Panc1 (cell line): Measurements from ENCODE around the gene MFAP3. TPM values are rescaled to one million over a fixed set of nuclear protein-coding genes. Genes with fewer than 3 reads are reported as not detected.

ENCODE experiments used
- ATAC-seq: fragments of 200-7000 bp; cut with Tn5 transposase; 2 replicates; pipeline ENCODE4 v1.9.1; 2020; ENCODE audit warnings: mild to moderate bottlenecking, moderate library complexity
- BruUV-seq: library from RNA; stranded (reverse); fragments of 400-500 nt; replicated peaks from 2 replicates; lab custom pipeline; 2021; lab: Mats Ljungman, UMichigan
- CTCF ChIA-PET: fragments of 300-600 bp; sonication (Branson Sonifier 250); formaldehyde crosslinking; loops from one replicate; lab custom pipeline; 2022; ENCODE audit warnings: antibody characterized with exemption; lab: Charles Lee
- POLR2A ChIA-PET: fragments of 300-600 bp; sonication (Branson Sonifier 250); formaldehyde crosslinking; loops from one replicate; lab custom pipeline; 2022; ENCODE audit warnings: antibody characterized with exemption; lab: Charles Lee
- DNase-seq: peaks from one replicate; pipeline ENCODE4 v3.0.0-alpha.2; 2010; ENCODE audit warnings: low read depth, low spot score
- H3K27ac ChIP-seq: 2 replicates; pipeline ENCODE4 v1.5.1; 2011; ENCODE audit warnings: mild to moderate bottlenecking, low read length, inconsistent platforms
- H3K27me3 ChIP-seq: fragments of 200-500 bp; sonication (Bioruptor generic); 2 replicates; pipeline ENCODE4 v1.6.0; 2014; ENCODE audit warnings: low read length, inconsistent platforms; ENCODE audit not compliant: control insufficient read depth, insufficient read depth
- H3K36me3 ChIP-seq: fragments of 200-500 bp; sonication (Bioruptor generic); 2 replicates; pipeline ENCODE4 v1.5.1; 2014; ENCODE audit warnings: inconsistent platforms, mild to moderate bottlenecking, low read length, moderate library complexity; ENCODE audit not compliant: control insufficient read depth, insufficient read depth
- H3K4me1 ChIP-seq: 2 replicates; pipeline ENCODE4 v1.5.1; 2011; ENCODE audit warnings: inconsistent platforms, mild to moderate bottlenecking, low read length, moderate library complexity; ENCODE audit not compliant: control insufficient read depth, insufficient read depth
- H3K4me3 ChIP-seq, 2 experiments: 2 replicates each; pipeline ENCODE4 v1.5.1; 2011 to 2012; ENCODE audit warnings: low read depth in 2 of 2, low read length in 2 of 2, mild to moderate bottlenecking in 2 of 2, inconsistent platforms in 1 of 2, moderate library complexity in 1 of 2
- H3K9me3 ChIP-seq: fragments of 200-500 bp; sonication (Bioruptor generic); 2 replicates; pipeline ENCODE4 v1.5.1; 2014; ENCODE audit warnings: low read depth, mild to moderate bottlenecking, inconsistent platforms, low read length, moderate library complexity; ENCODE audit not compliant: control insufficient read depth, insufficient read depth
- POLR2AphosphoS5 ChIP-seq: IDR thresholded peaks from 2 replicates; pipeline ENCODE4 v1.6.1; 2012; ENCODE audit warnings: mild to moderate bottlenecking, low read depth, low read length, moderate library complexity
- REST ChIP-seq, 2 experiments: IDR thresholded peaks; 2 replicates each; pipeline ENCODE4 v1.6.1; 2011 to 2012; ENCODE audit warnings: low read depth in 2 of 2, control low read depth in 1 of 2, low read length in 1 of 2, mild to moderate bottlenecking in 1 of 2, moderate library complexity in 1 of 2; ENCODE audit not compliant: insufficient read depth in 1 of 2
- SIN3A ChIP-seq: IDR thresholded peaks from 2 replicates; pipeline ENCODE4 v1.6.1; 2012; ENCODE audit warnings: low read depth, mild to moderate bottlenecking, low read length, moderate library complexity, borderline replicate concordance; ENCODE audit not compliant: insufficient read depth
- TCF7L2 ChIP-seq: IDR thresholded peaks from 2 replicates; pipeline ENCODE4 v1.6.1; 2011; ENCODE audit warnings: mild to moderate bottlenecking, low read depth, low read length, inconsistent platforms
- in situ Hi-C: cut with HindIII; loops from 2 replicates; pipeline ENCODE4 v1.10.0; 2016; ENCODE audit warnings: low sequenced_read_pairs, low pct_unique_long_range_greater_than_20kb
- intact Hi-C: fragments of 100-400 bp; cut with micrococcal nuclease; formaldehyde crosslinking; loops from one replicate; pipeline ENCODE4 v1.10.0; 2022; ENCODE audit not compliant: unreplicated experiment
- total RNA-seq: library from RNA; stranded (reverse); gene quantifications from one replicate; pipeline ENCODE4 v1.2.1, GENCODE V29; 2021; ENCODE audit not compliant: unreplicated experiment
- TF ChIP-seq, protein P1 (sequence below): fragments of 450-650 bp; IDR thresholded peaks from 2 replicates; pipeline ENCODE4 v1.5.1; 2017; ENCODE audit warnings: mild to moderate bottlenecking

The MFAP3 gene
- total RNA-seq, 1 experiment from 2014 or later: 24.2 TPM

- intact Hi-C loops: no loop called here
- BruUV-seq: no TSS peak
These were observed 677 bp downstream of the MFAP3 start for GRCh38 chr5:154039458-154039829.

DNA sequence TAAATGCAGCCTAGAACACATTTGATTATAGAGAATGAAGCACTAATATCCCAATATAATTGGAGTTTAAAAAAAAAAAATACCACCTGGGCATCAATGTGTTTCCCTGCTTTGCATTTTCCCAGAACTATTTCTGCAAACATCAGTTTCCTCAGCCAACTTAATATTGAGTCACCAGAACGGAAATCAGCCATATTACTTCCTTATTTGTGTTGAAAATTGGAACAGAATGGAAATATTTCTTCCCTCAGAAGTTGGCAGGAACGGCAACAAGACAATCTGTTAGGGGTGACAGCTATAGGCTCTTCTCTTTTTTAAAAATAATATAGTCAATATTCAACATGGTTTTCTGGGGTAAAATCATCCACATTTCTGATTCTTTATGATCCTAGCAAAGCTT lies 4.0 kb downstream of the MFAP3 start:
- TF ChIP-seq REST (IDR thresholded peaks at IDR 0.05; ENCODE audit: insufficient read depth in 1 of 2, low read depth in 2 of 2, low read length in 1 of 2) (no peak), TCF7L2 (no peak), POLR2AphosphoS5 (no peak)
- H3K27me3 ChIP-seq: no peaks in the 10 kb centered on the region
- no peak for DNase-seq
- intact Hi-C loops (no loop called here), in situ Hi-C loops (no loop called here)
- no peak overlapping the region for H3K27ac ChIP-seq
- no peak for ATAC-seq
- H3K4me3 ChIP-seq: no peak overlapping the region
- CTCF ChIA-PET: no interaction called here
- BruUV-seq: no TSS peak
- no peaks in the 10 kb centered on the region for H3K9me3 ChIP-seq
- H3K4me1 ChIP-seq: peaks cover 11% of the 10 kb centered on the region
- peaks cover 2% of the 10 kb centered on the region for H3K36me3 ChIP-seq
- POLR2A ChIA-PET: no interaction called here

More at GRCh38 chr5:154039458-154039829, 677 bp downstream of the MFAP3 start:
- H3K27ac ChIP-seq: peak overlapping the region; percentile 98
- H3K9me3 ChIP-seq: no peaks in the 10 kb centered on the region
- in situ Hi-C loops: no loop called here
- TF ChIP-seq TCF7L2 (no peak), REST (IDR thresholded peaks at IDR 0.05; ENCODE audit: insufficient read depth in 1 of 2, low read depth in 2 of 2, low read length in 1 of 2) (no peak), POLR2AphosphoS5 (no peak), SIN3A (no peak)
- TF ChIP-seq, protein P1, sequence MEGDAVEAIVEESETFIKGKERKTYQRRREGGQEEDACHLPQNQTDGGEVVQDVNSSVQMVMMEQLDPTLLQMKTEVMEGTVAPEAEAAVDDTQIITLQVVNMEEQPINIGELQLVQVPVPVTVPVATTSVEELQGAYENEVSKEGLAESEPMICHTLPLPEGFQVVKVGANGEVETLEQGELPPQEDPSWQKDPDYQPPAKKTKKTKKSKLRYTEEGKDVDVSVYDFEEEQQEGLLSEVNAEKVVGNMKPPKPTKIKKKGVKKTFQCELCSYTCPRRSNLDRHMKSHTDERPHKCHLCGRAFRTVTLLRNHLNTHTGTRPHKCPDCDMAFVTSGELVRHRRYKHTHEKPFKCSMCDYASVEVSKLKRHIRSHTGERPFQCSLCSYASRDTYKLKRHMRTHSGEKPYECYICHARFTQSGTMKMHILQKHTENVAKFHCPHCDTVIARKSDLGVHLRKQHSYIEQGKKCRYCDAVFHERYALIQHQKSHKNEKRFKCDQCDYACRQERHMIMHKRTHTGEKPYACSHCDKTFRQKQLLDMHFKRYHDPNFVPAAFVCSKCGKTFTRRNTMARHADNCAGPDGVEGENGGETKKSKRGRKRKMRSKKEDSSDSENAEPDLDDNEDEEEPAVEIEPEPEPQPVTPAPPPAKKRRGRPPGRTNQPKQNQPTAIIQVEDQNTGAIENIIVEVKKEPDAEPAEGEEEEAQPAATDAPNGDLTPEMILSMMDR: no peak
- ATAC-seq (no peak), DNase-seq (no peak)
- peak overlapping the region; percentile 94 to 99 for H3K4me3 ChIP-seq
- peaks cover 13% of the 10 kb centered on the region for H3K4me1 ChIP-seq
- no peaks in the 10 kb centered on the region for H3K27me3 ChIP-seq
- ChIA-PET CTCF (interaction anchor here (0.6 kb wide), 1 partner anchor 52 kb away, joined by 3 read pairs; no protein-coding TSS in a partner anchor), POLR2A (interaction anchor here (0.6 kb wide), 1 partner anchor 479 kb away, joined by 3 read pairs; no protein-coding TSS in a partner anchor)
- peaks cover 2% of the 10 kb centered on the region for H3K36me3 ChIP-seq
